KOPT-K1 (cell line): ENCODE measurements around the gene OTUD4.
"Not testable (repeated sequence)": the region's sequence is repeated elsewhere in the genome, so short reads cannot be mapped to it uniquely, and the experiment has no call there.

ENCODE experiments used
- H3K27ac ChIP-seq: fragments of 200-600 bp; sonication (generic); 2 replicates; pipeline ENCODE4 v1.5.1; 2016; ENCODE audit warnings: antibody characterized with exemption, mild to moderate bottlenecking, low read depth, low read length; ENCODE audit not compliant: poor library complexity, severe bottlenecking
- H3K36me3 ChIP-seq: fragments of 200-600 bp; sonication (generic); 2 replicates; pipeline ENCODE4 v1.5.1; 2017; ENCODE audit warnings: antibody characterized with exemption, mild to moderate bottlenecking, low read length, moderate library complexity; ENCODE audit not compliant: insufficient read depth
- H3K9me3 ChIP-seq: fragments of 200-600 bp; sonication (generic); 2 replicates; pipeline ENCODE4 v1.5.1; 2017; ENCODE audit warnings: antibody characterized with exemption, low read length, mild to moderate bottlenecking; ENCODE audit not compliant: insufficient read depth, poor library complexity, severe bottlenecking

The OTUD4 gene

GRCh38 chr4:145161549-145161948, 18.8 kb downstream of the OTUD4 start:
- peaks cover 89% of the 10 kb centered on the region for H3K36me3 ChIP-seq
- no peak overlapping the region for H3K27ac ChIP-seq
- H3K9me3 ChIP-seq = no peaks in the 10 kb centered on the region

GRCh38 chr4:145156986-145157385, 23.4 kb downstream of the OTUD4 start:
- Histone ChIP-seq H3K27ac (no peak overlapping the region), H3K9me3 (no peaks in the 10 kb centered on the region), H3K36me3 (peaks cover 100% of the 10 kb centered on the region)

GRCh38 chr4:145155268-145155870, 25.0 kb downstream of the OTUD4 start:
- Histone ChIP-seq H3K9me3 (no peaks in the 10 kb centered on the region), H3K27ac (no peak overlapping the region), H3K36me3 (peaks cover 100% of the 10 kb centered on the region)

- Histone ChIP-seq H3K36me3 (peaks cover 100% of the 10 kb centered on the region), H3K9me3 (no peaks in the 10 kb centered on the region), H3K27ac (no peak overlapping the region)
These were observed 25.8 kb downstream of the OTUD4 start for GRCh38 chr4:145154573-145154972.

GRCh38 chr4:145153904-145154298, 26.5 kb downstream of the OTUD4 start:
- no peaks in the 10 kb centered on the region for H3K9me3 ChIP-seq
- H3K27ac ChIP-seq = no peak overlapping the region
- H3K36me3 ChIP-seq = peaks cover 100% of the 10 kb centered on the region

GRCh38 chr4:145153181-145153903, 27.0 kb downstream of the OTUD4 start:
- Histone ChIP-seq H3K27ac (no peak overlapping the region), H3K9me3 (no peaks in the 10 kb centered on the region), H3K36me3 (peaks cover 100% of the 10 kb centered on the region)

GRCh38 chr4:145148980-145149379, 31.4 kb downstream of the OTUD4 start:
- Histone ChIP-seq H3K9me3 (no peaks in the 10 kb centered on the region), H3K36me3 (peaks cover 100% of the 10 kb centered on the region), H3K27ac (no peak overlapping the region)

- H3K27ac ChIP-seq = peak overlapping the region; percentile 22
- H3K36me3 ChIP-seq = peaks cover 91% of the 10 kb centered on the region
- not testable (repeated sequence) for H3K9me3 ChIP-seq
These were observed 44.2 kb downstream of the OTUD4 start for GRCh38 chr4:145136219-145136618.

GRCh38 chr4:145132511-145133098, 47.8 kb downstream of the OTUD4 start:
- no peak overlapping the region for H3K27ac ChIP-seq
- peaks cover 91% of the 10 kb centered on the region for H3K36me3 ChIP-seq
- H3K9me3 ChIP-seq = no peaks in the 10 kb centered on the region

- Histone ChIP-seq H3K27ac (no peak overlapping the region), H3K36me3 (peaks cover 91% of the 10 kb centered on the region), H3K9me3 (no peaks in the 10 kb centered on the region)
These were observed 48.5 kb downstream of the OTUD4 start for GRCh38 chr4:145131848-145132247.

GRCh38 chr4:145130788-145131399, 49.5 kb downstream of the OTUD4 start:
- Histone ChIP-seq H3K36me3 (peaks cover 97% of the 10 kb centered on the region), H3K9me3 (no peaks in the 10 kb centered on the region), H3K27ac (peak overlapping the region; percentile 45)

GRCh38 chr4:145130130-145130529, 50.3 kb downstream of the OTUD4 start:
- peaks cover 97% of the 10 kb centered on the region for H3K36me3 ChIP-seq
- H3K9me3 ChIP-seq = no peaks in the 10 kb centered on the region
- peak overlapping the region; percentile 45 for H3K27ac ChIP-seq

- Histone ChIP-seq H3K27ac (no peak overlapping the region), H3K9me3 (no peaks in the 10 kb centered on the region), H3K36me3 (peaks cover 100% of the 10 kb centered on the region)
These were observed 55.0 kb downstream of the OTUD4 start for GRCh38 chr4:145125396-145125795.

GRCh38 chr4:145108128-145108527, 72.3 kb downstream of the OTUD4 start:
- Histone ChIP-seq H3K36me3 (peaks cover 100% of the 10 kb centered on the region), H3K9me3 (no peaks in the 10 kb centered on the region), H3K27ac (no peak overlapping the region)

- H3K27ac ChIP-seq = no peak overlapping the region
- H3K36me3 ChIP-seq = peaks cover 99% of the 10 kb centered on the region
These were observed 73.3 kb downstream of the OTUD4 start for GRCh38 chr4:145107126-145107525.

More at GRCh38 chr4:145107126-145107525, 73.3 kb downstream of the OTUD4 start:
- H3K9me3 ChIP-seq = no peaks in the 10 kb centered on the region
